ENCODE data around the gene ESRRG. TPM values are rescaled to one million over a fixed set of nuclear protein-coding genes. Genes with fewer than 3 reads are reported as not detected.

The ESRRG gene
- total RNA-seq, 2 experiments from 2014 or later: not detected

DNA sequence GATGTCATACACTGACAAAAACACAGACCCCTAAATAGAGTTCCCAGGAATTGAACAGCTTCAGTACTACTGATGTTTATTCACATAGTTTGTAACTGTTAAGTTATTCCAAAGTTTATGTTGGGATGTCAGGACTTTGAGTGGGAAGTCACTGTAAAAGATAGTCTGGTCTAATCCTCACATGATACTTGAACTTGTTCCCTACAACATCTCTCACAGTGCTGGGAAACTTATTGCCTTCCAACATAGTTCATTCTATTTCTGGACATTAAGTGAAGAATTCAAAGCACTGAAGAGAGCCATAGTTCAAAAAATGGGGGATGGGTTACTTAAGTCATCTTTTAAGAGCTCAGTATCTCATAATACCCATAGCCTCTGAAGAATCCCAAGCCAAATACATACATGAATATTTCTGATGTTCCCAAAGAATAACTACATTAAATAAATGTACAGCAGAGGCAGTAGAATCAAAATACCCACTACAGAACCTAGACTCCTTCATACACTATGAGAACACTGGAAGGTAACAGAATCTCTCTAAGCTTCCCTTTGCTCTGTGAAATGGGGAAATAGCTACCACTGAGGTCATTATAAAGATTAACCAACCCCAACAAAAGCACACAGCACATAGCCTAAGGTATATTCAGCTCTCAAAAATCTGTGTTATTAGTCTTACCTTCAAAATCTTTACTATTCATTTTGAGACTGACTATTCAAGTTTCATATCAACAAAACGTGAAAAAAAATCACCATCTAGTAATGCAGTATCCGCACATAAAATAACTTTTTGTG, 81.4 kb downstream of the ESRRG start:
- H3K9me3 Mint-ChIP-seq: peaks cover 4% of the 10 kb centered on the region
- DNase-seq: no peak
- ChIA-PET POLR2A (no interaction called here), CTCF (no interaction called here)
- H3K4me3 Mint-ChIP-seq: no peak overlapping the region
- H3K4me1 Mint-ChIP-seq: no peaks in the 10 kb centered on the region
- H3K27ac Mint-ChIP-seq: no peak overlapping the region
- no peaks in the 10 kb centered on the region for H3K27me3 Mint-ChIP-seq
- H3K36me3 Mint-ChIP-seq (ENCODE audit: low read depth): no peaks in the 10 kb centered on the region

DNA sequence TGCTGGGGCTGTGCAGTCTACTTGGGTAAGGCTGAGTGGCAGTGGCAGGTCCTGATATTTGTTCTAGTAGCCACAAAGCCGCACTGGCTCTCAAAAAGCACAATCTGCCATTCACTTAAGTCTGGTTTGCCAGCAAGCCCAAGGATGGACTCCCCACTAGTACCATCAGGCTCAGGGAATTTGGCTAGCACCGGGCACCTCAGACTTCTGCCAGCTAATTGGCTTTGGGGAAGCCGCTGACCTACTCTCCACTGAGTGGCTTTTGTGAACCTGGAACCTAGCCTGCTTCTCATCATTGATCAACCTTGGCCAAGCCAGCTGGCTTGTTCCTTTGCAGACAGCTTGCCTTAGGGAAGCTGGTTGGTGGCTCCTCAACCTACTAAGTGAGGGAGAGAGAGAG, 83.1 kb downstream of the ESRRG start:
- Mint-ChIP-seq H3K27ac (no peak overlapping the region), H3K36me3 (ENCODE audit: low read depth) (no peaks in the 10 kb centered on the region), H3K9me3 (peaks cover 4% of the 10 kb centered on the region), H3K4me1 (no peaks in the 10 kb centered on the region), H3K27me3 (no peaks in the 10 kb centered on the region), H3K4me3 (no peak overlapping the region)
- no peak for DNase-seq
- CTCF ChIA-PET: no interaction called here
- POLR2A ChIA-PET: no interaction called here

DNA sequence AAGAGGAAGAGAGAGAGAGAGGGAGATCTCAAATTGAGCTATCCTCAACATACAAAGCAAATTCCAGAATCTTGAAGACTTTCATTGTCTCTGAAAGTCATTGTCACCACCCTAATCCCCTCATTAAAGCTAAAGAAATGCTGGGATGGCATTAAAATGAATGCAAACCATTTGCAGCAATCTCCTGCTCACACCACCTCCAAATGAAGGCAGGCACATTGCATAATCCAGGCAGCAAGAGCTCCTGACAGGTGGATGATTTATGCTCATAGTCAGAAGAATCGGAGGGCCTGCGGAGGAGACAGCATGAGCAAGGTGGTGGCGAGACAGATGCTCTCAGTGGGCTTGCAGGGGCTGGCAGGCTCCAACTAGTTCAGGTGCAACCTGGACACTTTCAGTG, 90.2 kb downstream of the ESRRG start:
- Mint-ChIP-seq H3K9me3 (no peaks in the 10 kb centered on the region), H3K27ac (no peak overlapping the region), H3K4me3 (no peak overlapping the region), H3K27me3 (no peaks in the 10 kb centered on the region), H3K4me1 (no peaks in the 10 kb centered on the region), H3K36me3 (ENCODE audit: low read depth) (no peaks in the 10 kb centered on the region)
- ChIA-PET CTCF (no interaction called here), POLR2A (no interaction called here)
- no peak for DNase-seq

DNA sequence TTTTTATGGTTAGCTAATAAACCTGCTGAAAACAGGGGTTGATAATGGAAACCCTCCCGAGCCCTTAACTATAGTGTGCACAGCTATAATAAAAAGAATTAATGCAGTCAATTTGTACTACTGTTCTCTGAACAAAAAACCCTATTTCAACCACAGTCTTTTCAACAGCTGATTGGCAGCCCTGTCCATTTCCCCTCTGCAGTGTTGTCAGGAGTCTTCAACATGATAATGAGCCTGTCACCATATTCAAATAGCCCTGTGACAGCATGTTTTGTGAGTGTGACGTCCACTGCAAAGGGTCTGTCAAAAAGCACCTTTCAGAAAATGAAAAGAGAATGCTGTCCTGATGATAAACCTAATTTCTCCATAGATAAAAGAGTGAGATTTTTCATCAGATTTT, 92.7 kb downstream of the ESRRG start:
- Mint-ChIP-seq H3K27me3 (no peaks in the 10 kb centered on the region), H3K36me3 (ENCODE audit: low read depth) (no peaks in the 10 kb centered on the region), H3K4me1 (no peaks in the 10 kb centered on the region), H3K4me3 (no peak overlapping the region), H3K27ac (no peak overlapping the region), H3K9me3 (no peaks in the 10 kb centered on the region)
- ChIA-PET CTCF (no interaction called here), POLR2A (no interaction called here)
- DNase-seq: no peak

DNA sequence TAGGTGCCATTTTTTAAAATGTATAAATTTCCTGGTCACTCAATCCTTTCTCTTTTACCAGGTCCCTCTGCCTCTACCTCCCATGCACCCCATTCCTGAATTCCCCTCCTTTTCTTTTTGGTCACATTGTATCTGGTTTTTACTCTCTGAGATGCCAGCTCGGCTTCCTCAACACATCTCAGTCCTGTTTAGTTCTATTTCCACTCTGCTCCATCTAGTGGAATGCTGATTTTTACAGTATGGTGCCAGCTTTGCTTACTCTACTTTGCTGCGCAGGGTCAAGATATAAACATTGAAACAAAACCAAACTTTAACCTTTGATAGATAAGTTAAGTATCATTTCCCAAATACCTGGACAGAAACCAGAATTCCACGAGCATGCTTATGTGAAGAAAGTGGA, 96.0 kb downstream of the ESRRG start:
- ChIA-PET POLR2A (no interaction called here), CTCF (no interaction called here)
- Mint-ChIP-seq H3K4me3 (no peak overlapping the region), H3K27me3 (no peaks in the 10 kb centered on the region), H3K9me3 (no peaks in the 10 kb centered on the region), H3K27ac (no peak overlapping the region), H3K36me3 (ENCODE audit: low read depth) (no peaks in the 10 kb centered on the region), H3K4me1 (no peaks in the 10 kb centered on the region)
- DNase-seq: no peak

DNA sequence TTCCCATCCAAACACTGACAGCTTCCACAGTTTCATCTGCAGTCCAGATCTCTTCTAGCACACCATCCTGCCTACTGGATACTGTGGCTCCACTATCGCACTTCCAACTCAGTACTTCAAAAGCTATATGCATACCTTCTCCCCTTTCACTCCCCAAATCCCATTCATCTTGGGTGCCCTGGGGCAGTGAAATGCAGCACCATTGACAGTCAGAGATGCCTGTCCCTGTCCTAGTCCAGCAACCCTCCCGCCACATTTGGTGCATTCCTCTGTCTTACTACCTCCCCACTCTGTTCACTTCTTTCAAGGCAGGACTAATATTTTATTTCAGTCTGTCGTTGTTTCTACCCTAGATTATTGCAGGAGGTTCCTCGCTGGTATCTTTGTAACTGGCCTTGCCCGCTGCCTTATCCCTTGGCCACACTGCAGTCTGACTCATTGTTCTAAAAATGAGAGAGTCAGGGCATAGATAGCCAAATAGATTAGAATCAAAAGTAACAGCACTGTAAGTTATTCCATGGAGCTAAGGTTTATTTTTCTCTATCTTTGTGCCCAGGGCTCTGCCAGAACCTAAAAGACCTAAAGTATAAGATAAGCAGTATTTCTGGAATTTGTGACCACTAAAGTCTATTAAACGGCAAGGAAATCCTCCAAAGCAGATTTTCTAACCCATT, 96.7 kb downstream of the ESRRG start:
- DNase-seq: no peak
- H3K4me1 Mint-ChIP-seq: no peaks in the 10 kb centered on the region
- no peaks in the 10 kb centered on the region for H3K27me3 Mint-ChIP-seq
- no peak overlapping the region for H3K4me3 Mint-ChIP-seq
- H3K9me3 Mint-ChIP-seq: no peaks in the 10 kb centered on the region
- CTCF ChIA-PET: no interaction called here
- no peaks in the 10 kb centered on the region for H3K36me3 Mint-ChIP-seq (ENCODE audit: low read depth)
- POLR2A ChIA-PET: no interaction called here
- no peak overlapping the region for H3K27ac Mint-ChIP-seq

DNA sequence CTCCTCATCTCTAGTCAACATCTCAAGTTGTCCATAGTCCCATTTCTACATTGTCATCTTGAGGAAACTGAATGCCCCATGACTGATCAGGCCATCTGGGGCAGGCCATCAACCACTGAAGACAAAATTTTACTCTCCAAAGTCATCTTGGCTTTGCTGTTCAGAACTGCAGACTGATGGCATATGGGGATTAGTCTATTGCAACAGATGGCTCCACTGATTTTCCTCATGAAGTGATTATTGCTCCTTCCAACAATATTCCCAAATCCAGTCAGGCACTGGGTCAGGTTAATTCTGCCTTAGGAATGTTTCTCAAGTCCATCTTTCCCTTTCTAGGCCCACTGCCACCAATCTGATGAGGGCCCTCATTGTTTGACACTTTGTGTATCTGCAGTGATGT, 101.7 kb downstream of the ESRRG start:
- H3K4me1 Mint-ChIP-seq: no peaks in the 10 kb centered on the region
- H3K27ac Mint-ChIP-seq: no peak overlapping the region
- no peak overlapping the region for H3K4me3 Mint-ChIP-seq
- peaks cover 7% of the 10 kb centered on the region for H3K9me3 Mint-ChIP-seq
- ChIA-PET POLR2A (no interaction called here), CTCF (no interaction called here)
- H3K27me3 Mint-ChIP-seq: no peaks in the 10 kb centered on the region
- no peaks in the 10 kb centered on the region for H3K36me3 Mint-ChIP-seq (ENCODE audit: low read depth)
- no peak for DNase-seq

DNA sequence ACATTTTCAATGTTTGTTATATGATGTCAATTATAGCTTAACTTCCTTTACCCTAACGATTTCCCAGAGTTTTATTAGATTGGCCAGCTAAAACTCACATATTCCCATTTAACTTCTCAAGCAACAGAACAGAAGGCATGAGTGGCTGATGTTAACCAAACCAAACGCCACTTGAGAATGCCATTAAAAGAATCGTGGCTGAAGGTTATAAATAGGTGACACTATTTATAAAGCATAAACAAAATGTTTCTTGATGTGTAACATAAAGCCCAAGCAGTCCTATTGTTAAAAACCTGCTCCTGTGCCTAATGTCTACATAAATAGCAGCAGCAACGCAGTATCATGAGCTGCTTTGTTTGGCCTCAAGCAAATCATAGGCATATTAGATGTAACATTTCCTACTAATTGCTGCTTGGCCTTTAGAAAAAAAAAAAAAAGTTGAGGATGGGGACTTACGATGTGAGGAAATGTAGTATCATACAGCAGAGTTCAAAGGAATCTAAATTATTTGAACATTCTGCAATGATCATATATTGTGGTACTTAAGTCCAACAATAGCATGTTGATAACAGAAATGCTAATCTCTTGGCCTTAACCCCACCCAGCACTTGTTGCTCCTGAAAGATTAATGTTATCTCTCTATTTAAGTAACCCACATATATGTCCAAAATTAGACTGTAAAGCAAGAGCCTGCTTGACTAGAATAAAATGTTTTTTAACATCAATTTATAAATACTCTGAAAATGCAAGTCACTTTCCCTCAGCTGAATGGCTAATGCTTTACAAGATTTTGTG, 106.0 kb downstream of the ESRRG start:
- DNase-seq: no peak
- Mint-ChIP-seq H3K4me1 (no peaks in the 10 kb centered on the region), H3K27ac (no peak overlapping the region), H3K9me3 (peaks cover 9% of the 10 kb centered on the region), H3K4me3 (no peak overlapping the region), H3K27me3 (no peaks in the 10 kb centered on the region), H3K36me3 (ENCODE audit: low read depth) (no peaks in the 10 kb centered on the region)
- ChIA-PET CTCF (no interaction called here), POLR2A (no interaction called here)

DNA sequence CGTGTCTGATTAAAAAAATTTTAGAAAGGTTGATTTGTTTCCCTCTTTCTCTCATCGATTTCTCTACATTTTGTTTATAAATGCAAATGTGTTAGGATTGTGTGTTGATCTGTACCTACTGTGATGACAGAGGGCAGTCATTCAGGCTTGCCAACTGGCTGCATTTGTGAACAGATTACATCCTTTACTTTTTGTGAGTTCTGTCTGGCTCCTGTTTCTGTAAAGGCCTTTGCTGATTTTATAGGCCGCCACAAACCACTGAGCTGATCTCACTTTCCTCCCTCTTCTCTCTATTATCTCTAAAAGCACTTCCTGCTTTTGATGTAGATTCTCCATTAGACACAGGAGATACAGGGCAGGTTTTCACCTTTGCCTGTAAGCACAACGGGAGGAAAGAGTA, 106.8 kb downstream of the ESRRG start:
- CTCF ChIA-PET: no interaction called here
- Mint-ChIP-seq H3K27ac (no peak overlapping the region), H3K36me3 (ENCODE audit: low read depth) (no peaks in the 10 kb centered on the region), H3K4me1 (no peaks in the 10 kb centered on the region), H3K27me3 (no peaks in the 10 kb centered on the region), H3K9me3 (peaks cover 9% of the 10 kb centered on the region), H3K4me3 (no peak overlapping the region)
- POLR2A ChIA-PET: no interaction called here
- DNase-seq: no peak

DNA sequence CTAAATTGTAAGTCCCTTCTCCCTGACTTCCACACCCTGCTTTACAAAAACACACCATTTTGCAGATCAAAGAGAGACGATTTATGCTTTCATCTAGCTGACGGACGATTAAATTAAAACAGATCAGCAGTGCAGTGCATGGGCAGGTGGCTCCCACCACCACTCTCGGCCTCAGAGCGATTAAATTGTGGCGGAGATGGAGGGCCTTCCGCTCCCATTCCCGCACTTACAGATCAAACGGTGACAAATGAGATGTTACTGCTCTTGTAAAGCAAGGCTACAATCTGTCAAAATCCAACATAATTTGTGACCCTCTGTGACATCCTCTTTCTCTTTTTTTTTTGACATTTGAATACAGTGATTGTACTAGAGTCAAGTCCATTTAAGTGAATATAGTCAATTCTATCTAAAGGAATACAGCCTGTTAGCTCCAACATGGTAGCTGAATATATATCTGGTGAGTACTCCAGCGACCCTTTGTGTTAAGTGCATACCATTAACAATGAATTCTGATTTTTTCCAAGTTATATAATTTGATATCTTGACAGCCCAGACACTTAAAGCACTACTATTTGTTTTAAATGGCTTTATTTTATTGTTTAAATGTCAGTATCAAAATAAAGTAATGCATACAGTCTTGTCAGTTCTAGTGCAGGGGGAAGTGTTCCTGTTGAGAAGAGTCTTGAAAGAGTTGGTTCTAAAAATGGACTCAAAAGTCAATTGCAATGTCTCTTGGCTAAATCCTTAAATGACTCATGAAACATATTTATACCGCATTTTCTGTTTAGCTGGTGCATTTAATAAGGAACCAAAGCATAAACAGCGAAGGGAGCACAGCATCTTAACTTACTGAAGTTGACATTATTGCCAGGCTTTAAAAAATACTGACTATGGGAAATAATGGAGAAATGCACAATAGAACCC, 109.0 kb downstream of the ESRRG start:
- no peak overlapping the region for H3K27ac Mint-ChIP-seq
- no peaks in the 10 kb centered on the region for H3K36me3 Mint-ChIP-seq (ENCODE audit: low read depth)
- ChIA-PET CTCF (no interaction called here), POLR2A (no interaction called here)
- no peak for DNase-seq
- no peaks in the 10 kb centered on the region for H3K4me1 Mint-ChIP-seq
- no peak overlapping the region for H3K4me3 Mint-ChIP-seq
- peaks cover 5% of the 10 kb centered on the region for H3K9me3 Mint-ChIP-seq
- no peaks in the 10 kb centered on the region for H3K27me3 Mint-ChIP-seq

DNA sequence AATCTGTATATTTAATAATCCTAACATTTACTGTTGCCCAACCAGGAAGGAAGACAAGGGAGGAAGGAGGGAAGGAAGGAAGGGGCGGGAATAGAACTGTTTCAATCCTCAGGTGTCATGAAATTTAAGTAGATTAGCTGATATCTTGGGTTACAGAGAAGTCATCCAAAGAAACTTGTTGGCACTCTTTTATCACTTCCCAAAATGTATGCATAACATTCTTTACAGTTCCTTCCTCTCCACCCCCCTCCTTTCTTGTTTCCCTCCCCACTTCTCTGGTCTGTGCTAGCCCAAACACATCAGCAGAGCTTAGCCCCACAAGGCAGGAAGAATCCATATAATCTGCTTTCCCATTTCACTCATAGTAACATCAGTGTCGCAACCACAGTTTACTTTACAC, 110.9 kb downstream of the ESRRG start:
- H3K27ac Mint-ChIP-seq: no peak overlapping the region
- DNase-seq: no peak
- no peaks in the 10 kb centered on the region for H3K4me1 Mint-ChIP-seq
- H3K4me3 Mint-ChIP-seq: no peak overlapping the region
- ChIA-PET POLR2A (no interaction called here), CTCF (no interaction called here)
- H3K27me3 Mint-ChIP-seq: no peaks in the 10 kb centered on the region
- peaks cover 5% of the 10 kb centered on the region for H3K9me3 Mint-ChIP-seq
- no peaks in the 10 kb centered on the region for H3K36me3 Mint-ChIP-seq (ENCODE audit: low read depth)

DNA sequence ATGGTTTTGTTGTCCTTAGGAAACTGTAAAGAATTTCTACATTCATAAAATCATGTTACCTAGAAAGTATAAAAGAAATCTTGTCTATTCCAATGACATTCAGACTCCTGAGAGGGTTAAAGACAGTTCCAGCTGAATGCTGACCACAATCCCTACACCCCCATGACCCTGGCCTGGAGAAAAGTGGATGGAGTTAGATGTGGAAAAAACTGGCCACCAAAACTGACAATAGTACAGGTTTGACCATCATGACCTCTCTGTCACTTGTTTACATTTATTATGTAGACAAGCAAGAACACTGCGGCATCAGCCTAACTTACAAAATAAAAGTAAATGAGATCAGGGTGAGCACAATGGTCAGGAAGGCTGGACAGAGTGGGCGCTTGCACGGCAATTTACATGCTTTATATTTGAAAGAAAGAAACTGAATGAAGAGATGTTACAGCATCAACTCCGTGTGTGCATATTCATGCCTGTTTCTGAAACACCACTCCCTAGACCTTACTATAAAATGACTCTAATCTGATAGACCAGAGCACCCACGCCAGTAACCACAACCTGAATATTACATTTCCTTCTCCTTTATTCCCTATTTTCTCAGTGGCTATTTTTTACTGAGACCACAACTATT, 116.0 kb downstream of the ESRRG start:
- Mint-ChIP-seq H3K36me3 (ENCODE audit: low read depth) (no peaks in the 10 kb centered on the region), H3K4me3 (no peak overlapping the region)
- CTCF ChIA-PET: no interaction called here

More for the DNA sequence above, 116.0 kb downstream of the ESRRG start:
- Mint-ChIP-seq H3K27me3 (no peaks in the 10 kb centered on the region), H3K9me3 (no peaks in the 10 kb centered on the region), H3K27ac (no peak overlapping the region), H3K4me1 (no peaks in the 10 kb centered on the region)
- POLR2A ChIA-PET: no interaction called here
- no peak for DNase-seq
